Activated B cell treated with CpG ODN at 0.5 μM for 24 hours (primary cell): ENCODE data around the gene GRIPAP1. TPM values are rescaled to one million over a fixed set of nuclear protein-coding genes. Genes with fewer than 3 reads are reported as not detected.

Experiments used
- ATAC-seq: fragments of 200-7000 bp; cut with Tn5 transposase; one replicate; pipeline ENCODE4 v1.10.0; 2021; ENCODE audit warnings: low read depth, mild to moderate bottlenecking, moderate library complexity
- CTCF ChIA-PET: fragments of 350-600 bp; sonication (Branson Sonifier 250); formaldehyde crosslinking; loops from one replicate; lab custom pipeline; 2021; ENCODE audit warnings: antibody characterized with exemption; lab: Charles Lee
- POLR2A ChIA-PET: fragments of 350-600 bp; sonication (Branson Sonifier 250); formaldehyde crosslinking; loops from one replicate; lab custom pipeline; 2021; ENCODE audit warnings: antibody characterized with exemption; lab: Charles Lee
- DNase-seq: peaks from one replicate; pipeline ENCODE4 v3.0.0; 2022
- H3K27ac Mint-ChIP-seq: one replicate; pipeline ENCODE4 v1.8.0; 2020; ENCODE audit warnings: mixed read lengths
- H3K27me3 Mint-ChIP-seq: one replicate; pipeline ENCODE4 v1.8.0; 2021; ENCODE audit warnings: mixed read lengths
- H3K36me3 Mint-ChIP-seq: one replicate; pipeline ENCODE4 v1.8.0; 2021; ENCODE audit warnings: low read depth, mixed read lengths
- H3K4me1 Mint-ChIP-seq: one replicate; pipeline ENCODE4 v1.8.0; 2021; ENCODE audit warnings: mixed read lengths
- H3K4me3 Mint-ChIP-seq: one replicate; pipeline ENCODE4 v1.8.0; 2020; ENCODE audit warnings: mild to moderate bottlenecking, mixed read lengths
- H3K9me3 Mint-ChIP-seq: one replicate; pipeline ENCODE4 v1.8.0; 2020; ENCODE audit warnings: mixed read lengths
- intact Hi-C: fragments of 100-400 bp; cut with micrococcal nuclease; formaldehyde crosslinking; loops from one replicate; pipeline ENCODE4 v1.15.1; 2024
- total RNA-seq: library from RNA; stranded (reverse); gene quantifications from 2 replicates; pipeline ENCODE4 v1.2.3, GENCODE V29; 2022
- TF ChIP-seq, protein P1 (sequence below): fragments of 200-600 bp; IDR thresholded peaks from one replicate; pipeline ENCODE4 v1.8.0; 2022; ENCODE audit warnings: antibody characterized with exemption, mild to moderate bottlenecking

Gene GRIPAP1
- total RNA-seq, 1 donor from 2014 or later, result 117 TPM

GRCh38 chrX:48934581-48935300, 67.3 kb downstream of the GRIPAP1 start:
- intact Hi-C loops, result loop anchor here (10.0 kb wide), 1 partner anchor 360 kb away; the partner anchor contains the start of gene RBM3

GRCh38 chrX:48933757-48934156, 68.3 kb downstream of the GRIPAP1 start:
- CTCF ChIA-PET, result no interaction called here
- Mint-ChIP-seq H3K36me3 (peaks cover 39% of the 10 kb centered on the region), H3K4me3 (peak overlapping the region; percentile 60), H3K27me3 (no peaks in the 10 kb centered on the region), H3K9me3 (no peaks in the 10 kb centered on the region), H3K4me1 (peaks cover 65% of the 10 kb centered on the region), H3K27ac (peak overlapping the region; percentile 88)
- POLR2A ChIA-PET, result interaction anchor here (17.9 kb wide), 1 partner anchor 19 kb away, joined by 718 read pairs; the partner anchor contains the start of genes PIM2 and SLC35A2
- TF ChIP-seq, protein P1, sequence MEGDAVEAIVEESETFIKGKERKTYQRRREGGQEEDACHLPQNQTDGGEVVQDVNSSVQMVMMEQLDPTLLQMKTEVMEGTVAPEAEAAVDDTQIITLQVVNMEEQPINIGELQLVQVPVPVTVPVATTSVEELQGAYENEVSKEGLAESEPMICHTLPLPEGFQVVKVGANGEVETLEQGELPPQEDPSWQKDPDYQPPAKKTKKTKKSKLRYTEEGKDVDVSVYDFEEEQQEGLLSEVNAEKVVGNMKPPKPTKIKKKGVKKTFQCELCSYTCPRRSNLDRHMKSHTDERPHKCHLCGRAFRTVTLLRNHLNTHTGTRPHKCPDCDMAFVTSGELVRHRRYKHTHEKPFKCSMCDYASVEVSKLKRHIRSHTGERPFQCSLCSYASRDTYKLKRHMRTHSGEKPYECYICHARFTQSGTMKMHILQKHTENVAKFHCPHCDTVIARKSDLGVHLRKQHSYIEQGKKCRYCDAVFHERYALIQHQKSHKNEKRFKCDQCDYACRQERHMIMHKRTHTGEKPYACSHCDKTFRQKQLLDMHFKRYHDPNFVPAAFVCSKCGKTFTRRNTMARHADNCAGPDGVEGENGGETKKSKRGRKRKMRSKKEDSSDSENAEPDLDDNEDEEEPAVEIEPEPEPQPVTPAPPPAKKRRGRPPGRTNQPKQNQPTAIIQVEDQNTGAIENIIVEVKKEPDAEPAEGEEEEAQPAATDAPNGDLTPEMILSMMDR, result no peak
- DNase-seq, result no peak
- intact Hi-C loops, result loop anchor here (10.0 kb wide), 1 partner anchor 359 kb away; the partner anchor contains the start of gene RBM3
- ATAC-seq, result no peak

More at GRCh38 chrX:48934581-48935300, 67.3 kb downstream of the GRIPAP1 start:
- Mint-ChIP-seq H3K27ac (peak overlapping the region; percentile 88), H3K36me3 (peaks cover 39% of the 10 kb centered on the region), H3K4me3 (peak overlapping the region; percentile 57), H3K27me3 (no peaks in the 10 kb centered on the region), H3K4me1 (peaks cover 72% of the 10 kb centered on the region), H3K9me3 (no peaks in the 10 kb centered on the region)
- no peak for DNase-seq
- POLR2A ChIA-PET, result interaction anchor here (0.5 to 17.9 kb wide), 2 partner anchors 20 to 52 kb away, joined by 4 to 718 read pairs; partner anchors contain the start of genes PIM2 and SLC35A2
- TF ChIP-seq, protein P1, result no peak
- no peak for ATAC-seq
- CTCF ChIA-PET, result no interaction called here

GRCh38 chrX:48927736-48928382, 74.2 kb downstream of the GRIPAP1 start:
- Mint-ChIP-seq H3K4me1 (peaks cover 43% of the 10 kb centered on the region), H3K27ac (peak overlapping the region; percentile 63), H3K36me3 (peaks cover 46% of the 10 kb centered on the region), H3K4me3 (peak overlapping the region; percentile 65), H3K27me3 (no peaks in the 10 kb centered on the region), H3K9me3 (no peaks in the 10 kb centered on the region)
- POLR2A ChIA-PET, result interaction anchor here (0.6 to 6.9 kb wide), 4 partner anchors 9 to 1075 kb away, joined by 4 to 93 read pairs (median 9); partner anchors contain the start of gene PIM2
- peak; percentile 45 for ATAC-seq
- CTCF ChIA-PET, result interaction anchor here (0.9 to 1.6 kb wide), 3 partner anchors 9 to 11 kb away, joined by 3 to 5 read pairs (median 4); no protein-coding TSS in a partner anchor
- DNase-seq, result no peak
- intact Hi-C loops, result loop anchor here (1.0 kb wide), 2 partner anchors 9 kb away; partner anchors contain the start of gene PIM2
- TF ChIP-seq, protein P1, result no peak

DNA sequence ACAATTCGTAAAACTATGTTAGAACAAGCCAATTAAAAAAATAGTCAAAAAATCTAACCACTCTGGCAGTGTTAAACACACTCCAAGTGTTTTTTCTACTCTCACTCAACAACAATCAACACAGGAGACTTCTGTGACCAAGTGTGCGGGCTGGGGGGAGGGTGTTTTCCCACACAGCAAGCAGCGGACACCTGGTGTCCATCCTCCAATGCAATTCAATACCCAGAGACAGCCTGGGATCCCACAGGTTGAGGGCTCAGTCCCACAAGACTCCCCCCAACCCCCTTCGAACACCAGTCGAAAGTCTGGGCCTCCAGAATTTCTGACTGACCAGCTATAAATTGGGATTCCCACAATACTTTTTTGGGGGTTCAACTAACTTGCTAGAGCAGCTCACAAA, 74.9 kb downstream of the GRIPAP1 start:
- TF ChIP-seq, protein P1, result no peak
- H3K4me1 Mint-ChIP-seq, result peaks cover 41% of the 10 kb centered on the region
- intact Hi-C loops, result no loop called here
- H3K4me3 Mint-ChIP-seq, result no peak overlapping the region
- H3K9me3 Mint-ChIP-seq, result no peaks in the 10 kb centered on the region
- H3K27ac Mint-ChIP-seq, result no peak overlapping the region
- ATAC-seq (no peak), DNase-seq (no peak)
- H3K27me3 Mint-ChIP-seq, result no peaks in the 10 kb centered on the region
- ChIA-PET CTCF (interaction anchor here (1.2 to 1.6 kb wide), 2 partner anchors 10 to 11 kb away, joined by 4 to 5 read pairs; no protein-coding TSS in a partner anchor), POLR2A (interaction anchor here (1.4 to 6.9 kb wide), 3 partner anchors 8 to 12 kb away, joined by 4 to 93 read pairs (median 14); partner anchors contain the start of gene PIM2)
- H3K36me3 Mint-ChIP-seq, result peaks cover 49% of the 10 kb centered on the region
